B cell (primary cell): ENCODE results near the gene ATG16L1.

Experiments
- CTCF ChIP-seq: fragments of 200-600 bp; IDR thresholded peaks from one replicate; pipeline ENCODE4 v1.8.0; 2022; ENCODE audit warnings: antibody characterized with exemption, mild to moderate bottlenecking
- EZH2 ChIP-seq: IDR thresholded peaks from 2 replicates; pipeline ENCODE4 v1.6.1; 2012; ENCODE audit warnings: borderline replicate concordance, low read depth, mild to moderate bottlenecking, moderate library complexity, low read length; ENCODE audit not compliant: insufficient read depth, poor library complexity, severe bottlenecking

GRCh38 chr2:233251306-233252116 lies at the start of gene ATG16L1:
- TF ChIP-seq CTCF (peak; percentile 93), EZH2 (no peak)
